Spleen (tissue), 7 donors: ENCODE results near the gene CHCHD6.

ENCODE experiments used
- CTCF ChIP-seq, 11 experiments: fragments of 200-600 bp in 7 of 11; fragments of 450-650 bp in 4 of 11; sonication (generic) in 4 of 11; IDR thresholded peaks in 8 of 11; conservative IDR thresholded peaks in 3 of 11; 1 replicate in 7 of 11; 2 replicates in 4 of 11; pipeline versions ENCODE4 v1.4.0 to v1.8.0; 2016 to 2021; ENCODE audit warnings: antibody characterized with exemption in 11 of 11, inconsistent platforms in 4 of 11, mild to moderate bottlenecking in 1 of 11
- POLR2A ChIP-seq, 3 donors: fragments of 450-650 bp; IDR thresholded peaks; one replicate each; pipeline ENCODE4 v1.5.1; 2017; ENCODE audit warnings: antibody characterized with exemption in 3 of 3, mild to moderate bottlenecking in 1 of 3
- POLR2AphosphoS5 ChIP-seq, 3 donors: sonication (generic); formaldehyde crosslinking; IDR thresholded peaks; one replicate each; pipeline ENCODE4 v1.5.1; 2017; ENCODE audit warnings: antibody characterized with exemption in 3 of 3
- donor health status: DM: no; HTN: no; CAD: no; lungs with moderate emphysema.
- donor health status: DM: no; HTN: no; CAD: no.
- donor health status: DM: no; HTN: no; CAD: no.

- TF ChIP-seq CTCF (IDR thresholded peaks at IDR 0.05 in 8 of 11, conservative IDR thresholded peaks at IDR 0.05 in 3 of 11): no peak
- no peak for TF ChIP-seq POLR2A (IDR thresholded peaks at IDR 0.05)
- no peak for TF ChIP-seq POLR2AphosphoS5 (IDR thresholded peaks at IDR 0.05)
These were observed 274.3 kb downstream of the CHCHD6 start for GRCh38 chr3:126978291-126978690.
